Right ventricle myocardium superior (tissue), 1 donor: ENCODE results near the gene CAMTA1. TPM values are rescaled to one million over a fixed set of nuclear protein-coding genes. Genes with fewer than 3 reads are reported as not detected.

Experiments used
- ATAC-seq: fragments of 200-7000 bp; cut with Tn5 transposase; one replicate; pipeline ENCODE4 v1.9.1; 2020; ENCODE audit warnings: mild to moderate bottlenecking; ENCODE audit not compliant: poor library complexity
- DNase-seq: peaks from one replicate; pipeline ENCODE4 v3.0.0-alpha.2; 2020
- intact Hi-C: fragments of 100-400 bp; cut with DNase I; formaldehyde crosslinking; loops from one replicate; pipeline ENCODE4 v1.11.2; 2022
- total RNA-seq: library from RNA; stranded (reverse); fragmentation: NEBNext Ultra II Directional; extraction: Animal tissue kit (Norgen Biotek cat#: 25700); gene quantifications from one replicate; pipeline ENCODE4 v1.2.1, GENCODE V29; 2021
- donor health status: DM: no; HTN: yes; CAD: no; lungs with severe emphysema.

Gene CAMTA1
- total RNA-seq, 1 donor from 2014 or later = 153 TPM

DNA sequence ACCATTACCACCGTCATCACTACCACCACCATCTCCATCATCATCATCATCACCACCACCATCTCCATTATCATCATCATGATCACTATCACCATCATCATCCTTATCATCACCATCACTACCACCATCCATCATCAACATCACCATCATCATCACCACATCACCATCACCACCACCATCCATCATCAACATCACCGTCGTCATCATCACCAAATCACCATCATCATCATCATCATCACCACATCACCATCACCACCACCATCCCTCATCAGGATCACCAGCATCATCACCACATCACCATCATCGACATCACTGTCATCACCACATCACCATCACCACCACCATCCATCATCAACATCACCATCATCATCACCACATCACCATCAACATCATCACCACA, 782.8 kb downstream of the CAMTA1 start:
- no peak for DNase-seq
- ATAC-seq = no peak
- intact Hi-C loops = no loop called here

DNA sequence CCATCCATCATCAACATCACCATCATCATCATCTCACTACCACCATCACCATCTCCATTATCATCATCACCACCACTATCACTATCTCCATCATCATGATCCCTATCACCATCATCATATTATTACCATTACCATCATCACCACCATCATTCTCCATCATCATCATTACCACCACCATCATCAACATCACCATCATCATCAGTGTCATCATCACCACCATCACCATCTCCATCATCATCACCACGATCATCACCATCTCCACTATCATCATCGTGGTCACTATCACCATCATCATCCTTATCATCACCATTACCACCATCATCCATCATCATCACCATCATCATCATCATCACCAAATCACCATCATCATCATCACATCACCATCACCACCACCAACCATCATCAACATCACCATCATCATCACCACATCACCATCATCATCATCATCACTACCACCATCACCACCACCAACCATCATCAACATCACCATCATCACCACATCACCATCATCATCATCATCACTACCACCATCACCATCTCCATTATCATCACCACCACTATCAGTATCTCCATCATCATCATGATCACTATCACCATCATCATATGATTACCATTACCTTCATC, 783.8 kb downstream of the CAMTA1 start:
- no peak for ATAC-seq
- intact Hi-C loops = no loop called here
- no peak for DNase-seq

DNA sequence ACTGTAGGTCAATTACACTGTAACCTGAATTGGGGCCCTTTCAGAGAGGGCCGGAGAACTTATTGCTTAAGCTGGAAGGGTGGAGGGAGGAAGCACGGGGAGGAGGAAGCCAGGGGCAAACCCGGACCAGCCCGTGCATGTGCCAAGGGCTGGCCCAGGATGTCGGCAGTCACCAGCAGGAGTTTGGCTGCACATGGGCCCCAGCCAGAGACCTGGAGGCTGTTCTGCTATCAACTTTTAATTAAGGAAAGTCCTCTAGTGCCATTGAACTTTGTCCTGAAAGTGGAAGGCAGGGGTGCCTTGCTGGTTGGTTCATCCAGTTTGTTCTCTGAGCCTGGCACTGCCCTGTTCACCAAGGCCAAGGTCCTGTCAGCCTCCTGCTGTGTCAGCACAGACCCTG, 785.1 kb downstream of the CAMTA1 start:
- peak; percentile 50 for ATAC-seq
- DNase-seq = peak; percentile 22
- intact Hi-C loops = no loop called here

DNA sequence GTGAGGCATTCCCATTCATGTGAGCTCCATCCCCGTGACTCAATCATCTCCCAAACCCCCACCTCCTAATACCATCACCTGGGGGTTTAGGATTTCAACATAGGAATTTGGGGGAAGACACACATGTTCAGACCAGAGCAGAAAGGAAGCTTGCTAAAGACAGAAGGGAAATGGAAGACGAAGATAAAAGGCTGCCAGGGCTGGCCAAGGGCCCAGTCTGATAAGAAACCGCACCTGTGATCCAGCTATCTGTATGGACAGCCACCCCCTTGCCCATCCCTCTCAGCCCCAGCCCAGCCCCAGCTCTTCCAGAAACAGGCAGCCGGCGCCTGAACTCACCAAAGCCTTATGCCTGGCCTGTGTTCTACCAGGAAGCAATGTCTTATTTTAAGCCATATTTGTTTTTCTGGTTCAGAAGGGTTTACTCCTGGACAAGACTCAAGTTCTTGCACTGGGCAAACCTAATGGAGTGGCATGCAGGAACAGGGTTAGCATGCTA, 787.4 kb downstream of the CAMTA1 start:
- peak; percentile 13 for DNase-seq
- intact Hi-C loops = no loop called here
- ATAC-seq = no peak

DNA sequence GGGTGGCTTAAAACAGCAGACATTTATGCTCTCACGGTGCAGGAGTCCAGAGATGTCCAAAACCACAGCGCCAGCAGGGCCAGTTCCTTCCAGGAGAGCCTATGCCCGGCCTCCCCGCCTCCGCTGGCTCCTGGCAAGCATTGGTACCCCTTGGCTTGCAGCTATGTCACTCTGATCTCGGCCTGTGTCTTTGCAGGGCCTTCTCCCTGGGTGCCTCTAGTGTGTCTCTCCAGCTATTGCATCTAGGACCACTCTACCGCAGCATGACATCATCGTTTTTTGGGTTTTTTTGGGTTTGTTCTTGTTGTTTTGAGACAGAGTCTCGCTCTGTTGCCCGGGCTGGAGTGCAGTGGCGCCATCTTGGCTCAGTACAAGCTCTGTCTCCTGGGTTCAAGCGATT, 788.2 kb downstream of the CAMTA1 start:
- ATAC-seq (no peak), DNase-seq (peak; percentile 30)
- intact Hi-C loops = no loop called here

DNA sequence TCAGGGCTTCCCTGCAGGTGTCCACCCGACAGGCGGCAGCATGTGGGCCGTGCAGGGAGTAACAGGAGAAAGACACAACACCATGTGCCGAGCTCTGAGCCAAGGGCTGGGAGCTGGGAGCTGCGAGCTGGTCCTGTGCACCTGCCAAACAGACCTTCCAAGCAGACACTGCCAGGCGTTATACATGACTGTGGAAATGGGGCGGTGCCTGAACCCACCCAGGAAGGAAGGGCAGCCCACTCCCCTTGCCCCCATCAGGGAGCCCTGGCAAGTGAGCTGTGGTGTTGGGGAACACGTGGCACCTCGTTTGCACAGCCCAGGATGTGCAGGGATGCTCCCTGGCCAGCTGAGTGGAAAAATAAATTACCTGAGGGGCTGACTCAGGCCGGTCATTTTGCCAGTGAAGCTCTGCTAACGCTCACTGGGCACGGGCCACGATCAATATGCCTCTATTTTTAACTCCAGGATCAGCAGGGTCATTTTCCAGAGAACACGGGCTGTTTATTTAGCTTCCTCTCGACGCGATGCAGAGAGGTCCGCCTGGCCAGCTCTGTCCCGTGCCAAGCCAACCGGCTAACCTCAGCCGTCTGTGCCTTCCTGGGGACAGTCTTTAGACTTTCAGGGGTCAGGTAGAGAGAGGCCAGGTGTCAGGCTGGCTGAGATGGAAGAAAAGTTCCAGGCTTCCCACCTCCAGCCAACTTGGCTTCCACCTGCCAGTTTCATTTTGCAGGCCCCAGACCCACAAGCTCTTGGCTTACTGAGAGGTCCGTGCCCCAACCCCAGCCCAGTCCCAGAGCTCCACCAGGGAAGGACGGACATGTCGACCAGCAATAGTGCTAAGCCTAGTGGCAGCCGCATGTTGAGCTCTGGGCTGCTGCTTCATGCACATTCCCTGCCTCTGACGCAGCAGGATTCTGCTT, 789.1 kb downstream of the CAMTA1 start:
- peak; percentile 36 for ATAC-seq
- intact Hi-C loops = no loop called here

DNA sequence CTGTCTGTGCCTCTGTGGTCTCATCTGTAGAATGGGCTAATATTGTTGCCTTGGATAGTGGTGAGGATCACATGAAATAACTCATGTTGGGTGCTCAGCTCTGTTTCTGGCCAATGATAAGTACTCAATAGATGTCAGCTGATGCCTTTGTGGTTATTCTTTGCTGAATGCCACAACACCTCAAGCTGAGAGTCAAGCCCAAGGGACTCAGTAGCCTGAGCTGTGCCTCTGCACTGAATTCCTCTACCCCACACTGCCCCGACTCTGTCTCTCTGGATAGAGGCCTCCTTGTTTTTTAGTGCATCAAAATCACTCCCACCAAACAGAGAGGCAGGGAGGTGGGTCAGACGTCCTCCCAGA, 789.8 kb downstream of the CAMTA1 start:
- intact Hi-C loops = no loop called here
- ATAC-seq (no peak), DNase-seq (no peak)

More for the DNA sequence above, 789.1 kb downstream of the CAMTA1 start:
- DNase-seq = peak; percentile 38

DNA sequence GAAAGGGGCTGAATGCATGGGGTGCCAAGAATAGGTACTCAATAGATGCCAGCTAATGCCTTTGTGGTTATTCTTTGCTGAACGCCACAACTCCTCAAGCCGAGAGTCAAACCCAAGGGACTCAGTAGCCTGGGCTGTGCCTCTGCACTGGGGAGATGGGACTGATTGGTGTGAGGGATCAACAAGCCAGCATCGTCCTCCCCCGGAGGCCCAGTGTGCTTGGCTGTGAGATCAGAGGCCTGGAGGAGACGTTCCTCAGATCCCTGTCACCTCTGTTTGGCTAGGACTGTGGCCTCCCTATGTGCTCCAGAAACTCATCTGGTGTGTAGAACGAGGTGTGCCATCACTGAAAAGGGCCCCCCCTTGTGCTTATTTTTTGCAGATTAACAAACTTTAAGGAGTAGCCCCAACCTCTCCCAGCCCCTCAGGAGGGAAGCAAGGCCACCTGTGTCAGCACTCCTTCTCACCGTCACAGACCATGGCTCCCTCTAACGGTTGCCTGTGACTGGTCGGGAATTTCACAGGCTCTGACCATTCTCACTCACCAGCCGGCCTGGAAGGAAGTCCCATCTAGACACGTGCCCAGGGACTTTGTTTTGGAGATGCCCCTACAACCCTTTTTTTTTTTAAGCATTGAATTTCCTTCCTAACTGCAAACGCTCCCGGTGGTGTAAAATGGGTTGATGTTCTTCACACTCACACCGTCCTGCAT, 791.8 kb downstream of the CAMTA1 start:
- intact Hi-C loops = no loop called here
- ATAC-seq (peak; percentile 57), DNase-seq (peak; percentile 27)

DNA sequence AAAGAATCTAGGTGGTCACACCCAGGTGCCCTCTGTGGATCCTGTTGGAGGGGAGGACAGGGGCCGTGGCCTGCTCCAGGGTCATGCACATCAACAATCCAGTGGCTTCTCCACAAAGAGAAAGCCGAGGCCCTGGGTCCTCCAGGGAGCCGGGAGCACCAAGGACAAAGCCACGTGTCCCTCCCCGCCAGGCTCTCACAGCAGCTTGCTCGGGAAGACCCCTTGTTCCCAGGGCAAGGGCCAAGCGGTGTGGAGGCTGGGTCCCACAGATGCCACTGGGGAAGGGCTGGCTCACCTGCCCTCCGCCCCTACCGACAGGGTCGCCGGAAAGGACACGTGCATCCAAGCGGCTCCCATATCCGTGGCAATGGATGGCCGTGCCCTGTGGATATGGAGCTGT, 793.0 kb downstream of the CAMTA1 start:
- DNase-seq = peak; percentile 29
- ATAC-seq = no peak
- intact Hi-C loops = no loop called here

DNA sequence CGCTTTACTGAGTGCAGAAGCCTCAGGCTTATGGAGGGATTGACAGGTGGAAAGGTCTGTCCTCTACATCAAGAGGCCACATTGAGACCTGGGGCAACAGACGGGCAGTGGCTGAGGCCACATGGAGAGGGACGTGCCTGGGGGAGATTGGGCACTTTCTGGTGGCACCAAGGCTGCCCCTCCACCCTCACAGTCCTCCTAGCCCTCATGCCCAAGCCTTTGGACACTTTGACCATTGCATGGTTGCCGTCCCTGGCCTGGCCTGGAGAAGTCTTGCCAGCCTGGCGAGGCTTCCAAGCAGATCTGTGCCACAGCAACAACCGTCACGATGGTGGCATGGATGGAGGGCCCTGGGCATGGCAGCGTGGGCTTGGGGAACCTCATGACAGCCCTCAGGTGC, 793.8 kb downstream of the CAMTA1 start:
- intact Hi-C loops = no loop called here
- DNase-seq (peak; percentile 17), ATAC-seq (no peak)

DNA sequence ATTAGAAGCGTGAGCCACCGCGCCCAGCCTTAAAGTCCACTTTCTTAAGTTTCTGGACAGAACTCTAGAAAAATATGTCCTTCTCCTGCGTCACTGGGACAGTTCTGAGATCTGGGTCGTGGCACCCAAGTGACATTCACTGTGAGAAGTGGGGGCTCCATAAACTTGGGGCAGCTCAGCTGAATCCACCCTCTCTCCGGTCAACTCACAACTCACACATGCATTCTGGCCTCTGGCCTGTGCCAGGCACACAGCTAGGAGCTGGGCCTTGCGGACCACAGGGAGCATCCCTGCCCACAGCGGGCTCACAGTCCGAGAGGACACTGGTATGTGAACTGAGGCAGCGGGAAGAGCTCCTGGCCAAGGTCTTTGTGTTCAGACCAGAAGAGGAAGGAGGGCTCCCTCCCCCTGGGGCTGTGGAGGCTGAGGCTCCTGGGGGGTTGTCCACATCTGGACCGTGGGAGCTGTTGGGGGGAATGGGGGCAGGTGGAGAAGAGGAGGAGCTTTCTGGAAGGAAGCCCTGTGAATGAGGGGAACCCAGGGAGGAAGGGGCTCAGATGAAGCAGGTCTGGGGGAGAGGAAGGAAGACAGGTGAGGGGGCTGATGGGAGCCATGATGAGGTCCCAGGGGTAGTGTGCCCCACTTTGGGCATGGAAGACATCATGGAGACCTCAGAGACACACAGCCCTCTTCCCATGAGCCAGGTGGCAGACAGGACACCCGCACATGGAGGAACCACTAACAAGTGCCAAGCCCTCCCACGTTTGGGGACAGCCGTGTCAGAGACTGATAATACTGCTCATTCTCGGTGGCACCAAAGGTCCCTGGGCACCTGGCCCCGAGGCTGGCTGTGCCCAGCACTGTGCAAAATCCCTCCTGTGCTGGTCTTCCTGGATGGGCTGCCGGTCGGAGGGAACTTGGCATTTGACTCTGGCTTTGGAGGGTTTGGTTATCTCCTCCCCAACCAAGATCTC, 794.9 kb downstream of the CAMTA1 start:
- DNase-seq (peak; percentile 17), ATAC-seq (no peak)
- intact Hi-C loops = no loop called here

DNA sequence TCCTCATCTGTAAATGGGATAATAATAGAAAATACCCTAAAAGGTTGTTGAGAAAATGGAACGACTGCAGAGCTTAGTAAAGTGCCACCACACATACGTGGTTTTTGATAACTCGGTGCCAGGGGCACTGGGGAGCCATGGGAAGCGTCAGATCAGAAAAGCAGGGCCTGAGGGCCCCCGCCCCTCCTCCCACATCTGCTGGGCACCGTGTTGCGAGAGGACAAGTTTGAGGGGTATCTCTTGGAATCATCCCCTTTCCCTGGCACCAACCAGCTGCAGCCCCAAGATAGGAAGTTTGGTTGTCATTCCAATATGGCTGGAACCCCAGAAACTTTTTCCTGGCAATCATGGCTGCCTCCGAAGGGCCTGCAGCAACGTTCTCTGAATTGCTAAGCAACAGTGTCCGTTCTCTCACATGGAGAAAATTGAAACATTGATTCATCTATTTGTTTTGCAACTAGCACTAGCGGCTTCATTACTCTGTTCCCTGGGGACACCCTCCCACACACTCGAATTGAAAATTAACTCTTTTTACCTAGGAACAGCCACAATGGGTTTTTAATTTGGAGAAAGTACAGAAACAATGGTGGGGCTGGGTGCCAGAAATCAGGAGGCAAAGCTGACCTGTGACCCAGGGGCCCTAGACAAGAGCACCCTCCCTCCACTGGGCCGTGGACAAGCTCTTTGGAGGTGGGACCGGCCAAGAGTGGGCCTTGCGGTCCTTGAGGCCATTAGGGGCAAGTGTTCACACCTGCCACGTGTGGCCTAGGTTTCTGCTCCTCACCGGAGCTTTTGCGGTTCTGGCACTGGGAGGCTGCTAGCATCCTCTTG, 795.9 kb downstream of the CAMTA1 start:
- DNase-seq (peak; percentile 13), ATAC-seq (no peak)
- intact Hi-C loops = no loop called here

DNA sequence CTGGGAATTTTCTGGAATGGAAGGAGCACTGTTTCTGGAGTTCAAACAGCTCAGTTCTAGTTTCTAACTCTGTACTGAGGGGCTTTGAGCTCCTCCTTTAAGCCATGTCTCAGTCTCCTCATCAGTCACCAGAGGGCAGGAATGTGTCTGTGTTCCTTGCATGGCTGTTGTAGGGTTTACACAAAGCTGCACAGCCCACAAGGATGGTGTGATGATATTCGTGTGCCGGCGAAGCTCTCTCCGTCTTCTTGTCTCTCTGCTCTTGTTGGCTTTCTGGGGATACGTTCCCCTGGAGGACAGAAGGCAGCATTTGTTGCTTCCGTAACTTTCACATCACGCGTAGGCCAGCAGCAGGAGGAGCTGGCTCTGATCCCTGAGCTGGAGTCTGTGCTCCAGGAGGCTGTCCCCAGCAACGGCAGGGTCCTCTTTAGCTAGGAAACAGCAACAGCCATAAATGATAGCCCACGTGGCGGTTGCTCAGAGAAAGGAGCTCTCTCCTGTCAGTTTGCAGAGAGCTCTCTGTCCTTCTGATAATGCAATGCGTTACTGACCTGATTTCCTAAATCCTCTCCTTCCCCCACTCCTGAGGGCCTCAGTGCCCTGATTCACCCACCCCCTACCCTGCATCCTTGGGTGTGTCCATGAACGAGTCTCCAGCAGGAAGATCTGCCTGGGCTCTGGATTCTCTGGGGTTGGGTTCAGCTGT, 796.7 kb downstream of the CAMTA1 start:
- intact Hi-C loops = no loop called here

DNA sequence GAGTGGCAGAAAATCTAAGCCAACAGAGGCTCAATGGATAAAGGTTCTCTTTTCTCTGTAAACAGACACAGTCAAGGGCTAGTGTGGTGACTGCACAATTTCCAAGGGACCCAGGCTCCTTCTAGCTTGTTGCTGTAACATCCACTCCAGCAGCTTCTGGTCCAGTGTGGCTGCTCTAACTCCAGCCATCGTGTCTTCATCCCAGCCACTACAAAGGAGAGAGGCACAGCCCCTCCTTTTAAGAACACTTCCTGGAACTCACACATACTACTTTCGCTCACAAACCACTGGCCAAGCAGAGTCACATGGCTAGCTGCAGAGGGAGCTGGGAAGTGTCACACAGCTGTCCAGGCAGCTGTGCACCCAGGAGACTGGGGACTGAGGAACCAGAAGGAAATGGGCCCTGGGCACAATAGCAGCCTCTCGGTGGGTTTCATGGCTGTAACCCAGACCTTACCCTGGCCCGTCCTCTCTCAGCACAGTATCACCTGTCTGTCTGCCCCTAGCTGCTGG, 797.3 kb downstream of the CAMTA1 start:
- intact Hi-C loops = no loop called here
- DNase-seq = peak; percentile 2
- no peak for ATAC-seq

More for the DNA sequence above, 796.7 kb downstream of the CAMTA1 start:
- peak; percentile 40 for DNase-seq
- ATAC-seq = peak; percentile 26

DNA sequence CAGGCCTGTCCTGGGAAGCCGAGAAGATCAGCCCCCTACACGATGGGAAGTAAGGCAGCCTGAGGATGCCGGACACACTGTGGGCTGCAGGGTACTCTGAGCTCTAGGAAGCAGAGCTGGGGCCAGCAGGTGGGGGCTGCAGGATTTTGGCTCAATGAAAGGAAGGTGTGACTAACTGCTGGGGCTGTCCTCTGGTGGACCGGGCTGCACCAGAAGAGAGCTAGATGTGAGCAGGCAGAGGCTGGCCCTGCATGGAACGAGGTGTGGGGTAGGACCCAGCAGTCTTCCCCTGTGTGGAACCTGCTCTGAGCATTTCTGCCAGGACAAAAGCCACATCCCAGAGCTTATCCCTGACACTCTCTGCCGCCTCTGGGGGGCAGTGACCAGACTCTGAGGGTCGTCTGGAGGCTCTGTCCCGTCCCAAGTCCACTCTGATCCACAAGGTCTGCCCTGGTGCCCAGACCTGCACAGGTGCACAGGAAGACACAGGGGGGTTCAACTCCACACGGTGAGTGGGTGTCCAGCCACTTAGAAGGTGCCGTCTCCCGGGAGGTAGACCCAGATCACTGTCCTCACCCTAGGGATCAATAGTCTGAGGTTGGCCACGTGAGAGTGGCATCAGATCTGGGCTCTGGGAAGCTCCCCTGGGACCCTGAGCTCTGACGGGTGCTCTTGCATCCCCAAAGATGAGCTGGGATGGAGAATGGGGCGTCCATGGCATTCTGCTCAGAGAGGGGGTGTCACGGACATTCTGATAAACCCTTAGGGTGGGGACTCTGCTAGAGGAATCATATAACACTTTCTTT, 798.2 kb downstream of the CAMTA1 start:
- DNase-seq (peak; percentile 17), ATAC-seq (no peak)
- intact Hi-C loops = no loop called here

DNA sequence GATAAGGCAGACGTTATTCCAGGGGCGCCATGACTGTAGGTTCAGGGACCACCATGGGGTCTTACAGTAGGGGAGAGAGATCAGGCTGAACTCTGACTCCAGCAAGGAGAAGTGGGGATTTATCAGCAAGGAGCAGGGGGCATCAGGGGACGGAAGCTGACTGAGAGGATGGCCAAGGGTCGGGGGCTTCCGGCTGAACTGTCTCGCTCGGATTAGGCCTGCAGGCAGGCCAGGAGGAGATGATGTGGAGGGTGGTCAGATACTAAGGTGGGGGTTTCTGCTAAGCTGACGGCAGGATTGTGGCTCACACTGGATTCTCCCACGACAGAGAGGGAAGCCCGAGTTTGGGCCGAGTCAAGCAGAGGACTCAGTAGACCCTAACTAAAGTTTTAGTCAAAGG, 798.9 kb downstream of the CAMTA1 start:
- intact Hi-C loops = no loop called here
- DNase-seq (peak; percentile 20), ATAC-seq (no peak)
